Keratinocyte (primary cell): ENCODE results near the gene GLT6D1.

Experiments
- CTCF ChIP-seq, 3 experiments: IDR thresholded peaks in 1 of 3; conservative IDR thresholded peaks in 1 of 3; optimal IDR thresholded peaks in 1 of 3; 2 replicates in 2 of 3; 3 replicates in 1 of 3; pipeline versions ENCODE3 to v1.5.1; 2011; ENCODE audit warnings: low read length in 3 of 3, mild to moderate bottlenecking in 3 of 3, moderate library complexity in 2 of 3, control low read depth in 1 of 3, inconsistent platforms in 1 of 3; ENCODE audit not compliant: insufficient read depth in 2 of 3; ENCODE audit errors: extremely low read depth in 1 of 3
- EZH2 ChIP-seq: IDR thresholded peaks from one replicate; pipeline ENCODE4 v1.6.1; 2012; ENCODE audit warnings: inconsistent platforms, mild to moderate bottlenecking, low read length, moderate library complexity

GRCh38 chr9:135659252-135659651 lies 19.9 kb upstream of the GLT6D1 start:
- TF ChIP-seq CTCF (optimal IDR thresholded peaks at IDR 0.05 in 1 of 3, IDR thresholded peaks at IDR 0.05 in 1 of 3, conservative IDR thresholded peaks at IDR 0.05 in 1 of 3; ENCODE audit: extremely low read depth in 1 of 3, insufficient read depth in 2 of 3, low read length in 3 of 3) (no peak), EZH2 (no peak)
